Measurements from ENCODE around the gene SHB. TPM values are rescaled to one million over a fixed set of nuclear protein-coding genes. Genes with fewer than 3 reads are reported as not detected.

Gene SHB
- total RNA-seq, 1 experiment from 2014 or later, result 7.6 TPM

DNA sequence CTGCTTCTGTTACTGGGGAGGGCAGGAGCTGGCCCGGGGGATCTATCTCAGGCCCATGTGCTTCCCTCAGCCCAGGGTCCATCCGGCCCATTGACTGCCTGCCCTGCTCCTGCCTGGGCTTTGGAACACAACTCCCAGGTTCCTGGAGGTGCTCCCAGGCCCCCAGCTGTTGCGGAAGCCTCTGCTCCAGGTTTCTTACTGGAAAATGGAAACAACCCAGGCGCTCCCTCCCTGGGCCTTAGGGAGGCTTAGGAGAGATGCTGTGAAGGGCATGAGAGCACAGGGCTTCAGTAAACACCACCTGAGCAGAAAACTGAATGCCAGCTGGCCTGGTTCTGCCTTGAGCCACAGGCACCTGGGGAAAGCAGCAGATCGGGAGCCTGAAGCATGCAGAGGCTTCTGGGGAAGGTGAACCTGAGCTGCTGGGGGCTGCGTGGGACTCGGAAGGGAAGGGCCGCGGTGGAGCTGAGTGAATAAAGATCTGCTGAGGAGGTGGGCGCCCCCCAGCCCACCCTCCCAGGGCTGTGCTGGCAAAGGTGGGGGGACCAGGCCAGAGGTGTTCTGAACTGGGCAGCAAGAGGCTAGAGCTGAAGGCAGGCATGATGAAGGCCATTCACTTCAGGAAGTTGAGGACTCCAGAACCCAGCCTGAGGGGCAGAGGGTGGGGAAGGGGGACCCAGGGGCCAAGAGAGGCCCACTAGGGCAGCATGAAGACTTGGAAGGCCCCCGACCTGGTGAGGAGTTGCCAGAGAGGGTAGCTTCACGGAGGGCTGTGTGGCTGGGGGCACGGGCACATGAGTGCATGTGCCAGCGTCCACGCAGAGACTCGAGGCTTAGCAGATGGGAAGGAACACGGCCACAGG, 64.8 kb downstream of the SHB start:
- peaks cover 12% of the 10 kb centered on the region for H3K36me3 Mint-ChIP-seq (ENCODE audit: insufficient read depth, unreplicated experiment)
- peaks cover 30% of the 10 kb centered on the region for H3K4me1 Mint-ChIP-seq (ENCODE audit: low read depth, unreplicated experiment)
- CTCF ChIA-PET, result no interaction called here
- no peak overlapping the region for H3K4me3 Mint-ChIP-seq (ENCODE audit: low read depth, unreplicated experiment)
- intact Hi-C loops (cut with micrococcal nuclease; ENCODE audit: unreplicated experiment), result no loop called here
- DNase-seq, result no peak
- TF ChIP-seq, protein P1, sequence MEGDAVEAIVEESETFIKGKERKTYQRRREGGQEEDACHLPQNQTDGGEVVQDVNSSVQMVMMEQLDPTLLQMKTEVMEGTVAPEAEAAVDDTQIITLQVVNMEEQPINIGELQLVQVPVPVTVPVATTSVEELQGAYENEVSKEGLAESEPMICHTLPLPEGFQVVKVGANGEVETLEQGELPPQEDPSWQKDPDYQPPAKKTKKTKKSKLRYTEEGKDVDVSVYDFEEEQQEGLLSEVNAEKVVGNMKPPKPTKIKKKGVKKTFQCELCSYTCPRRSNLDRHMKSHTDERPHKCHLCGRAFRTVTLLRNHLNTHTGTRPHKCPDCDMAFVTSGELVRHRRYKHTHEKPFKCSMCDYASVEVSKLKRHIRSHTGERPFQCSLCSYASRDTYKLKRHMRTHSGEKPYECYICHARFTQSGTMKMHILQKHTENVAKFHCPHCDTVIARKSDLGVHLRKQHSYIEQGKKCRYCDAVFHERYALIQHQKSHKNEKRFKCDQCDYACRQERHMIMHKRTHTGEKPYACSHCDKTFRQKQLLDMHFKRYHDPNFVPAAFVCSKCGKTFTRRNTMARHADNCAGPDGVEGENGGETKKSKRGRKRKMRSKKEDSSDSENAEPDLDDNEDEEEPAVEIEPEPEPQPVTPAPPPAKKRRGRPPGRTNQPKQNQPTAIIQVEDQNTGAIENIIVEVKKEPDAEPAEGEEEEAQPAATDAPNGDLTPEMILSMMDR (IDR thresholded peaks at IDR 0.05; ENCODE audit: unreplicated experiment), result no peak
- H3K27me3 Mint-ChIP-seq (ENCODE audit: unreplicated experiment), result no peaks in the 10 kb centered on the region
- no TSS peak for BruUV-seq (replicated peaks)
- H3K27ac Mint-ChIP-seq (ENCODE audit: unreplicated experiment), result no peak overlapping the region
- H3K9me3 Mint-ChIP-seq (ENCODE audit: low read depth, unreplicated experiment), result no peaks in the 10 kb centered on the region

DNA sequence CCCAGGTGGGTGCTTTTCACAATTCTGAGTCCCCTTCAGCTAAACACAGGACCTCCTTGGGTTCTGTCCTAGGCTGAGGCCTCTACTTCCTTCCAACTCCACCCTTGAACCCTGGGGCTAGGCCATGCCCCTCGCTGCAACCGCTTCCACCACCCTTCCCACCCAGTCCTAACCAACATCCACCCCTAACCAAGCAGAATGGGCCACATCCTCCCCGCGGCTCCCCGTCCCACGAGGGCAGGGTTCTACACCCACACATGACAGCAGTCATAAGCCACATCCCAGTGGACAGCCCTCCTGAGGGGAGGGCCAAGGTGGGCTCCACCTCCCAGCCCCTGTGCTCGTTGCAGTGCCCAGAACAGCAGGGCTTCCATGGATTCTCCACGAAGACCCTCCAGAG, 65.8 kb downstream of the SHB start:
- BruUV-seq (replicated peaks), result no TSS peak
- H3K27me3 Mint-ChIP-seq (ENCODE audit: unreplicated experiment), result no peaks in the 10 kb centered on the region
- no peak overlapping the region for H3K4me3 Mint-ChIP-seq (ENCODE audit: low read depth, unreplicated experiment)
- intact Hi-C loops (cut with micrococcal nuclease; ENCODE audit: unreplicated experiment), result no loop called here
- peaks cover 21% of the 10 kb centered on the region for H3K4me1 Mint-ChIP-seq (ENCODE audit: low read depth, unreplicated experiment)
- no peak for DNase-seq
- no peaks in the 10 kb centered on the region for H3K9me3 Mint-ChIP-seq (ENCODE audit: low read depth, unreplicated experiment)
- peaks cover 10% of the 10 kb centered on the region for H3K36me3 Mint-ChIP-seq (ENCODE audit: insufficient read depth, unreplicated experiment)
- TF ChIP-seq, protein P1 (IDR thresholded peaks at IDR 0.05; ENCODE audit: unreplicated experiment), result no peak
- CTCF ChIA-PET, result no interaction called here
- H3K27ac Mint-ChIP-seq (ENCODE audit: unreplicated experiment), result no peak overlapping the region

DNA sequence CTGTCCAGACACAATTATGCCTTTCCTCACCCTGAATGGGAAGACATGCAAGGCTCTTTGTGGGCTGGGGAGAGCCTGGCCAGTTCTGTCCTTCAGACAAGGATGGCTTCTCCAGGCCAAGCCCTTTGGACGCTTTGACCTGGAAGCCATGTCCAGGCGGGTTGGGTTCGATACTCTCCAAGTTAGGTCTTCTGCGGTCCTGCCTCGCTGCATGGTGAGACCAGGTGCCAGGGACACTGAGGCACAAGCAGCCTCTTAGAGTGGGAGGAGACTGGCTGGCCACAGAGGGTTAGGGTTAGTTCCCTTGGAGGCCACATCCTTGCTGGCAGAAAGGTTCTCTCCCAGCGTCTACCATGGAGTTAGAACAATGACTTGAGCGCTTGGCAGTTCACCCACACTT, 67.6 kb downstream of the SHB start:
- no peak overlapping the region for H3K27ac Mint-ChIP-seq (ENCODE audit: unreplicated experiment)
- BruUV-seq (replicated peaks), result no TSS peak
- intact Hi-C loops (cut with micrococcal nuclease; ENCODE audit: unreplicated experiment), result no loop called here
- no peak overlapping the region for H3K4me3 Mint-ChIP-seq (ENCODE audit: low read depth, unreplicated experiment)
- no peaks in the 10 kb centered on the region for H3K9me3 Mint-ChIP-seq (ENCODE audit: low read depth, unreplicated experiment)
- peaks cover 15% of the 10 kb centered on the region for H3K4me1 Mint-ChIP-seq (ENCODE audit: low read depth, unreplicated experiment)
- no peak for DNase-seq
- H3K27me3 Mint-ChIP-seq (ENCODE audit: unreplicated experiment), result no peaks in the 10 kb centered on the region
- TF ChIP-seq, protein P1 (IDR thresholded peaks at IDR 0.05; ENCODE audit: unreplicated experiment), result no peak
- H3K36me3 Mint-ChIP-seq (ENCODE audit: insufficient read depth, unreplicated experiment), result peaks cover 8% of the 10 kb centered on the region
- CTCF ChIA-PET, result no interaction called here

DNA sequence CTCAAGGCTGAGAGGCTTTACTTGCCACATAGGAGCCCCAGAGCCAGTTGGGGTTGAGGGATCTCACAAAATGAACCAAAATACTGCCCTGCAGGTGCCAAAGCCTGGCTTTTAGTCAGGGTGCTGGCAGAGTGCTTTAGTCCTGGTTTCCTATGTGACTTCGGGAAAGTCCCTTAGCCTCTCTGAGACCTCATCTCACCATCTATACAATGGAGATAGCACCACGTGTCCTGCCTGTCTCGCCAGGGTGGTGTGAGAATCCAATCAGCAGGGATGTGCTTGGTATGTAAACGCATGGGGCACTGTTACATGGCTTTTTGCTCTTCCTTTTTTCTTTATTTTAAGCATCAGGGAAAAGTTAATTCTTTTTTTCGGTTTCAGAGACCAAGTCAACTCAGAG, 68.3 kb downstream of the SHB start:
- H3K4me3 Mint-ChIP-seq (ENCODE audit: low read depth, unreplicated experiment), result no peak overlapping the region
- H3K27me3 Mint-ChIP-seq (ENCODE audit: unreplicated experiment), result no peaks in the 10 kb centered on the region
- peaks cover 10% of the 10 kb centered on the region for H3K4me1 Mint-ChIP-seq (ENCODE audit: low read depth, unreplicated experiment)
- BruUV-seq (replicated peaks), result no TSS peak
- TF ChIP-seq, protein P1 (IDR thresholded peaks at IDR 0.05; ENCODE audit: unreplicated experiment), result no peak
- H3K36me3 Mint-ChIP-seq (ENCODE audit: insufficient read depth, unreplicated experiment), result peaks cover 4% of the 10 kb centered on the region
- intact Hi-C loops (cut with micrococcal nuclease; ENCODE audit: unreplicated experiment), result no loop called here
- H3K9me3 Mint-ChIP-seq (ENCODE audit: low read depth, unreplicated experiment), result no peaks in the 10 kb centered on the region
- no peak for DNase-seq
- H3K27ac Mint-ChIP-seq (ENCODE audit: unreplicated experiment), result no peak overlapping the region
- CTCF ChIA-PET, result no interaction called here
